ENCODE measurements around the gene SCD5.
A peak's percentile ranks its signal among the peaks of the same experiment; 100 is the strongest.

Gene SCD5

GRCh38 chr4:82810176-82810575, 11.6 kb upstream of the SCD5 start:
- no peaks in the 10 kb centered on the region for H3K36me3 Mint-ChIP-seq (ENCODE audit: low read depth)
- no peaks in the 10 kb centered on the region for H3K4me1 Mint-ChIP-seq (ENCODE audit: low read depth)
- H3K27me3 Mint-ChIP-seq: no peaks in the 10 kb centered on the region
- intact Hi-C loops (cut with micrococcal nuclease): no loop called here
- H3K9me3 Mint-ChIP-seq: no peaks in the 10 kb centered on the region
- no peak overlapping the region for H3K4me3 Mint-ChIP-seq
- H3K27ac Mint-ChIP-seq: no peak overlapping the region

- H3K9me3 Mint-ChIP-seq: no peaks in the 10 kb centered on the region
- intact Hi-C loops (cut with micrococcal nuclease): no loop called here
Measured at GRCh38 chr4:82809619-82810018, 11.0 kb upstream of the SCD5 start.

GRCh38 chr4:82803746-82804145, 5.2 kb upstream of the SCD5 start:
- Mint-ChIP-seq H3K27me3 (peaks cover 18% of the 10 kb centered on the region), H3K4me1 (ENCODE audit: low read depth) (peaks cover 17% of the 10 kb centered on the region), H3K4me3 (no peak overlapping the region), H3K27ac (no peak overlapping the region), H3K9me3 (no peaks in the 10 kb centered on the region), H3K36me3 (ENCODE audit: low read depth) (no peaks in the 10 kb centered on the region)
- intact Hi-C loops (cut with micrococcal nuclease): no loop called here

More at GRCh38 chr4:82809619-82810018, 11.0 kb upstream of the SCD5 start:
- Mint-ChIP-seq H3K27ac (no peak overlapping the region), H3K36me3 (ENCODE audit: low read depth) (no peaks in the 10 kb centered on the region), H3K27me3 (no peaks in the 10 kb centered on the region), H3K4me1 (ENCODE audit: low read depth) (no peaks in the 10 kb centered on the region), H3K4me3 (no peak overlapping the region)

GRCh38 chr4:82802911-82803310, 4.3 kb upstream of the SCD5 start:
- Mint-ChIP-seq H3K4me3 (peak overlapping the region; percentile 10), H3K36me3 (ENCODE audit: low read depth) (no peaks in the 10 kb centered on the region), H3K27me3 (peaks cover 24% of the 10 kb centered on the region), H3K9me3 (no peaks in the 10 kb centered on the region), H3K27ac (no peak overlapping the region), H3K4me1 (ENCODE audit: low read depth) (peaks cover 18% of the 10 kb centered on the region)
- intact Hi-C loops (cut with micrococcal nuclease): no loop called here

GRCh38 chr4:82801910-82802521, 3.4 kb upstream of the SCD5 start:
- H3K27me3 Mint-ChIP-seq: peaks cover 33% of the 10 kb centered on the region
- no peaks in the 10 kb centered on the region for H3K36me3 Mint-ChIP-seq (ENCODE audit: low read depth)
- no peak overlapping the region for H3K27ac Mint-ChIP-seq
- peaks cover 27% of the 10 kb centered on the region for H3K4me1 Mint-ChIP-seq (ENCODE audit: low read depth)
- intact Hi-C loops (cut with micrococcal nuclease): no loop called here
- no peaks in the 10 kb centered on the region for H3K9me3 Mint-ChIP-seq
- no peak overlapping the region for H3K4me3 Mint-ChIP-seq

- Mint-ChIP-seq H3K4me1 (ENCODE audit: low read depth) (peaks cover 27% of the 10 kb centered on the region), H3K4me3 (peak overlapping the region; percentile 82), H3K36me3 (ENCODE audit: low read depth) (no peaks in the 10 kb centered on the region), H3K9me3 (no peaks in the 10 kb centered on the region), H3K27ac (no peak overlapping the region), H3K27me3 (peaks cover 50% of the 10 kb centered on the region)
- intact Hi-C loops (cut with micrococcal nuclease): no loop called here
Measured at GRCh38 chr4:82799006-82799881, 648 bp upstream of the SCD5 start.

GRCh38 chr4:82797405-82798111, 1.0 kb downstream of the SCD5 start:
- Mint-ChIP-seq H3K4me3 (peak overlapping the region; percentile 30), H3K27ac (no peak overlapping the region), H3K27me3 (peaks cover 54% of the 10 kb centered on the region), H3K4me1 (ENCODE audit: low read depth) (peaks cover 21% of the 10 kb centered on the region), H3K36me3 (ENCODE audit: low read depth) (no peaks in the 10 kb centered on the region), H3K9me3 (no peaks in the 10 kb centered on the region)
- intact Hi-C loops (cut with micrococcal nuclease): no loop called here

GRCh38 chr4:82797040-82797404, 1.6 kb downstream of the SCD5 start:
- Mint-ChIP-seq H3K27me3 (peaks cover 54% of the 10 kb centered on the region), H3K9me3 (no peaks in the 10 kb centered on the region), H3K4me3 (peak overlapping the region; percentile 30), H3K27ac (no peak overlapping the region), H3K4me1 (ENCODE audit: low read depth) (peaks cover 18% of the 10 kb centered on the region), H3K36me3 (ENCODE audit: low read depth) (no peaks in the 10 kb centered on the region)
- intact Hi-C loops (cut with micrococcal nuclease): no loop called here

- peaks cover 30% of the 10 kb centered on the region for H3K27me3 Mint-ChIP-seq
- peaks cover 9% of the 10 kb centered on the region for H3K4me1 Mint-ChIP-seq (ENCODE audit: low read depth)
- no peak overlapping the region for H3K27ac Mint-ChIP-seq
- no peak overlapping the region for H3K4me3 Mint-ChIP-seq
- H3K9me3 Mint-ChIP-seq: no peaks in the 10 kb centered on the region
- intact Hi-C loops (cut with micrococcal nuclease): no loop called here
- no peaks in the 10 kb centered on the region for H3K36me3 Mint-ChIP-seq (ENCODE audit: low read depth)
Measured at GRCh38 chr4:82792912-82793649, 5.5 kb downstream of the SCD5 start.

GRCh38 chr4:82791179-82791578, 7.4 kb downstream of the SCD5 start:
- Mint-ChIP-seq H3K27ac (no peak overlapping the region), H3K9me3 (no peaks in the 10 kb centered on the region), H3K36me3 (ENCODE audit: low read depth) (no peaks in the 10 kb centered on the region), H3K4me3 (no peak overlapping the region), H3K27me3 (peaks cover 15% of the 10 kb centered on the region), H3K4me1 (ENCODE audit: low read depth) (no peaks in the 10 kb centered on the region)
- intact Hi-C loops (cut with micrococcal nuclease): no loop called here

GRCh38 chr4:82790060-82790660, 8.4 kb downstream of the SCD5 start:
- no peaks in the 10 kb centered on the region for H3K9me3 Mint-ChIP-seq
- H3K4me3 Mint-ChIP-seq: no peak overlapping the region
- intact Hi-C loops (cut with micrococcal nuclease): no loop called here
- no peaks in the 10 kb centered on the region for H3K4me1 Mint-ChIP-seq (ENCODE audit: low read depth)
- H3K27me3 Mint-ChIP-seq: peaks cover 10% of the 10 kb centered on the region
- no peaks in the 10 kb centered on the region for H3K36me3 Mint-ChIP-seq (ENCODE audit: low read depth)
- no peak overlapping the region for H3K27ac Mint-ChIP-seq

GRCh38 chr4:82789025-82789776, 9.4 kb downstream of the SCD5 start:
- peaks cover 6% of the 10 kb centered on the region for H3K27me3 Mint-ChIP-seq
- intact Hi-C loops (cut with micrococcal nuclease): no loop called here

GRCh38 chr4:82787342-82787741, 11.3 kb downstream of the SCD5 start:
- Mint-ChIP-seq H3K9me3 (no peaks in the 10 kb centered on the region), H3K4me1 (ENCODE audit: low read depth) (no peaks in the 10 kb centered on the region), H3K27ac (no peak overlapping the region), H3K27me3 (peaks cover 3% of the 10 kb centered on the region), H3K4me3 (no peak overlapping the region), H3K36me3 (ENCODE audit: low read depth) (no peaks in the 10 kb centered on the region)
- intact Hi-C loops (cut with micrococcal nuclease): no loop called here

More at GRCh38 chr4:82789025-82789776, 9.4 kb downstream of the SCD5 start:
- H3K4me3 Mint-ChIP-seq: no peak overlapping the region
- H3K4me1 Mint-ChIP-seq (ENCODE audit: low read depth): no peaks in the 10 kb centered on the region
- no peaks in the 10 kb centered on the region for H3K9me3 Mint-ChIP-seq
- H3K27ac Mint-ChIP-seq: no peak overlapping the region
- H3K36me3 Mint-ChIP-seq (ENCODE audit: low read depth): no peaks in the 10 kb centered on the region
